Endothelial cell of umbilical vein (primary cell): ENCODE data around the gene ANKMY2.

Experiments
- EZH2 ChIP-seq: IDR thresholded peaks from 2 replicates; pipeline ENCODE4 v1.6.1; 2012; ENCODE audit warnings: borderline replicate concordance, low read depth, mild to moderate bottlenecking, moderate library complexity, low read length, inconsistent platforms; ENCODE audit not compliant: severe bottlenecking
- TF ChIP-seq, protein P1 (sequence below), 2 donors: IDR thresholded peaks; 1 replicate in 1 of 2; 2 replicates in 1 of 2; pipeline ENCODE4 v1.5.1; 2011; ENCODE audit warnings: low read length in 2 of 2, mild to moderate bottlenecking in 2 of 2, moderate library complexity in 2 of 2, control low read depth in 1 of 2, inconsistent platforms in 1 of 2, low read depth in 1 of 2; ENCODE audit not compliant: insufficient read depth in 1 of 2; ENCODE audit errors: extremely low read depth in 1 of 2
- TF ChIP-seq, protein P2 (sequence below): IDR thresholded peaks from 2 replicates; pipeline ENCODE4 v1.6.1; 2011; ENCODE audit not compliant: insufficient read depth, insufficient read length

DNA sequence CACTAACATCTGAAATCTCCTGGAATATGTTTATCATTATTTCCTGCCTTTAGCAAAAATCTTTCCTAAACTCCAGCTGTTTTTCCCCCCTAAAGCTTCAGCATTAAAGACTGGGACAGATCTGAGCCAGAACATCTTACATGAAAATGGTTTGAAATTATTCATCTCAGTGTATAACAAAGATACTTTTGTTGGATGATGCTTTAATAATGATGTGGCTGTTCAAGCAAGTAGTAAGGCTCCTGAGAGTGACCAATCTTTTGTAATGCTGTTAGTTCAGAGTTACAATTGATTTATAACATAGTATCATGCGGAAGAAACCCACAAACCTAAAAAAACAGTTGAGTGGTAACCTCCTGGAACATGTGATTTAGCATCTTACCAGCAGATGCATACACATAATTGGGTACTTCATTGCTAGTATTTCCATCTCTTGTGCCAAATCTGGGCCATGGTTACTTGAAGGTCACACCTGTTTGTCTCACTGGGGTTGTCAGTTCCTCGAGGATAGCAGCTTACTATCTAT, 1.9 kb upstream of the ANKMY2 start:
- no peak for TF ChIP-seq EZH2
- TF ChIP-seq, protein P1, sequence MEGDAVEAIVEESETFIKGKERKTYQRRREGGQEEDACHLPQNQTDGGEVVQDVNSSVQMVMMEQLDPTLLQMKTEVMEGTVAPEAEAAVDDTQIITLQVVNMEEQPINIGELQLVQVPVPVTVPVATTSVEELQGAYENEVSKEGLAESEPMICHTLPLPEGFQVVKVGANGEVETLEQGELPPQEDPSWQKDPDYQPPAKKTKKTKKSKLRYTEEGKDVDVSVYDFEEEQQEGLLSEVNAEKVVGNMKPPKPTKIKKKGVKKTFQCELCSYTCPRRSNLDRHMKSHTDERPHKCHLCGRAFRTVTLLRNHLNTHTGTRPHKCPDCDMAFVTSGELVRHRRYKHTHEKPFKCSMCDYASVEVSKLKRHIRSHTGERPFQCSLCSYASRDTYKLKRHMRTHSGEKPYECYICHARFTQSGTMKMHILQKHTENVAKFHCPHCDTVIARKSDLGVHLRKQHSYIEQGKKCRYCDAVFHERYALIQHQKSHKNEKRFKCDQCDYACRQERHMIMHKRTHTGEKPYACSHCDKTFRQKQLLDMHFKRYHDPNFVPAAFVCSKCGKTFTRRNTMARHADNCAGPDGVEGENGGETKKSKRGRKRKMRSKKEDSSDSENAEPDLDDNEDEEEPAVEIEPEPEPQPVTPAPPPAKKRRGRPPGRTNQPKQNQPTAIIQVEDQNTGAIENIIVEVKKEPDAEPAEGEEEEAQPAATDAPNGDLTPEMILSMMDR (IDR thresholded peaks at IDR 0.05; ENCODE audit: extremely low read depth in 1 of 2, insufficient read depth in 1 of 2, low read depth in 1 of 2, low read length in 2 of 2), result no peak
- TF ChIP-seq, protein P2, sequence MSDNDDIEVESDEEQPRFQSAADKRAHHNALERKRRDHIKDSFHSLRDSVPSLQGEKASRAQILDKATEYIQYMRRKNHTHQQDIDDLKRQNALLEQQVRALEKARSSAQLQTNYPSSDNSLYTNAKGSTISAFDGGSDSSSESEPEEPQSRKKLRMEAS, result no peak
